Right lobe of liver (tissue), 6 donors: ENCODE data around the gene LINC01488. TPM values are rescaled to one million over a fixed set of nuclear protein-coding genes. Genes with fewer than 3 reads are reported as not detected.

Source experiments
- ATAC-seq, 4 donors: fragments of 200-7000 bp; cut with Tn5 transposase; one replicate each; pipeline ENCODE4 v1.9.1; 2020; ENCODE audit warnings: mild to moderate bottlenecking in 4 of 4, moderate library complexity in 4 of 4
- DNase-seq, 3 donors: peaks; one replicate each; pipeline ENCODE4 v3.0.0-alpha.2; 2020
- H3K27ac ChIP-seq, 3 donors: fragments of 200-600 bp; one replicate each; pipeline ENCODE4 v1.8.0; 2022
- H3K27me3 ChIP-seq, 2 donors: fragments of 200-600 bp; one replicate each; pipeline ENCODE4 v1.8.0; 2022
- H3K36me3 ChIP-seq, 4 donors: fragments of 200-600 bp; sonication (generic) in 1 of 4; one replicate each; pipeline versions ENCODE4 v1.5.1 to v1.8.0; 2017 to 2022; ENCODE audit warnings: control low read depth in 1 of 4
- H3K4me1 ChIP-seq, 4 donors: fragments of 200-600 bp; sonication (generic) in 1 of 4; one replicate each; pipeline versions ENCODE4 v1.5.1 to v1.8.0; 2017 to 2022; ENCODE audit warnings: control low read depth in 1 of 4
- H3K4me3 ChIP-seq, 3 donors: fragments of 200-600 bp; one replicate each; pipeline ENCODE4 v1.8.0; 2022
- H3K9me3 ChIP-seq, 4 donors: fragments of 200-600 bp; sonication (generic) in 1 of 4; one replicate each; pipeline versions ENCODE4 v1.5.1 to v1.8.0; 2017 to 2022; ENCODE audit warnings: control low read depth in 1 of 4
- POLR2A ChIP-seq: fragments of 450-650 bp; IDR thresholded peaks from one replicate; pipeline ENCODE4 v1.6.1; 2017; ENCODE audit warnings: antibody characterized with exemption, mild to moderate bottlenecking
- WGBS: methylation state at CpG from one replicate; pipeline ENCODE4 v1.1.6; 2018; ENCODE audit warnings: low coverage, low lambda C conversion rate; ENCODE audit not compliant: insufficient coverage; ENCODE audit errors: missing lambda C conversion rate; 5-methylcytosine and 5-hydroxymethylcytosine counted together
- intact Hi-C, 2 donors: fragments of 100-400 bp; cut with DNase I; formaldehyde crosslinking; loops; one replicate each; pipeline versions ENCODE4 v1.11.2 to v1.14.1; 2022
- total RNA-seq, 6 experiments: library from RNA; depleted of rRNA in 2 of 6; stranded (reverse); fragments of >200 nt in 2 of 6; fragmentation: NEBNext Ultra II Directional in 3 of 6; extraction: Animal tissue kit (Norgen Biotek cat#: 25700) in 3 of 6; gene quantifications; one replicate each; pipeline versions ENCODE4 v1.1.0 to v1.2.4, GENCODE V29; 2016 to 2023
- TF ChIP-seq, protein P1 (sequence below), 4 donors: fragments of 200-600 bp in 3 of 4; fragments of 450-650 bp in 1 of 4; IDR thresholded peaks; one replicate each; pipeline versions ENCODE4 v1.5.1 to v1.8.0; 2016 to 2022; ENCODE audit warnings: antibody characterized with exemption in 4 of 4, mild to moderate bottlenecking in 2 of 4
- donor health status: DM: no; HTN: yes; CAD: no.
- donor health status: DM: no; HTN: no; CAD: no.
- donor health status: DM: no; HTN: no; CAD: no.
- donor health status: DM: no; HTN: yes; CAD: no.
- donor health status: DM: no; HTN: yes; CAD: no.

LINC01488 gene
- total RNA-seq, 6 experiments from 2014 or later = 0.63 to 22.9 (median 1.1) TPM; not detected in 1

- ATAC-seq (no peak), DNase-seq (peak in 2 of 3 donors; percentile 11 to 36)
- intact Hi-C loops = no loop called here
- H3K9me3 ChIP-seq = no peaks in the 10 kb centered on the region
- H3K4me3 ChIP-seq = no peak overlapping the region
- H3K27me3 ChIP-seq = no peaks in the 10 kb centered on the region
- no peaks in the 10 kb centered on the region for H3K36me3 ChIP-seq
- WGBS = 66% methylated on average over 7 of the region's 25 CpGs
- H3K27ac ChIP-seq = no peak overlapping the region
- peaks cover 0 to 18% (median 0%) of the 10 kb centered on the region in 4 donors for H3K4me1 ChIP-seq
- TF ChIP-seq POLR2A = no peak
- TF ChIP-seq, protein P1, sequence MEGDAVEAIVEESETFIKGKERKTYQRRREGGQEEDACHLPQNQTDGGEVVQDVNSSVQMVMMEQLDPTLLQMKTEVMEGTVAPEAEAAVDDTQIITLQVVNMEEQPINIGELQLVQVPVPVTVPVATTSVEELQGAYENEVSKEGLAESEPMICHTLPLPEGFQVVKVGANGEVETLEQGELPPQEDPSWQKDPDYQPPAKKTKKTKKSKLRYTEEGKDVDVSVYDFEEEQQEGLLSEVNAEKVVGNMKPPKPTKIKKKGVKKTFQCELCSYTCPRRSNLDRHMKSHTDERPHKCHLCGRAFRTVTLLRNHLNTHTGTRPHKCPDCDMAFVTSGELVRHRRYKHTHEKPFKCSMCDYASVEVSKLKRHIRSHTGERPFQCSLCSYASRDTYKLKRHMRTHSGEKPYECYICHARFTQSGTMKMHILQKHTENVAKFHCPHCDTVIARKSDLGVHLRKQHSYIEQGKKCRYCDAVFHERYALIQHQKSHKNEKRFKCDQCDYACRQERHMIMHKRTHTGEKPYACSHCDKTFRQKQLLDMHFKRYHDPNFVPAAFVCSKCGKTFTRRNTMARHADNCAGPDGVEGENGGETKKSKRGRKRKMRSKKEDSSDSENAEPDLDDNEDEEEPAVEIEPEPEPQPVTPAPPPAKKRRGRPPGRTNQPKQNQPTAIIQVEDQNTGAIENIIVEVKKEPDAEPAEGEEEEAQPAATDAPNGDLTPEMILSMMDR (IDR thresholded peaks at IDR 0.05) = no peak
These were observed 2.4 kb downstream of the LINC01488 start for GRCh38 chr11:69483691-69484426.

DNA sequence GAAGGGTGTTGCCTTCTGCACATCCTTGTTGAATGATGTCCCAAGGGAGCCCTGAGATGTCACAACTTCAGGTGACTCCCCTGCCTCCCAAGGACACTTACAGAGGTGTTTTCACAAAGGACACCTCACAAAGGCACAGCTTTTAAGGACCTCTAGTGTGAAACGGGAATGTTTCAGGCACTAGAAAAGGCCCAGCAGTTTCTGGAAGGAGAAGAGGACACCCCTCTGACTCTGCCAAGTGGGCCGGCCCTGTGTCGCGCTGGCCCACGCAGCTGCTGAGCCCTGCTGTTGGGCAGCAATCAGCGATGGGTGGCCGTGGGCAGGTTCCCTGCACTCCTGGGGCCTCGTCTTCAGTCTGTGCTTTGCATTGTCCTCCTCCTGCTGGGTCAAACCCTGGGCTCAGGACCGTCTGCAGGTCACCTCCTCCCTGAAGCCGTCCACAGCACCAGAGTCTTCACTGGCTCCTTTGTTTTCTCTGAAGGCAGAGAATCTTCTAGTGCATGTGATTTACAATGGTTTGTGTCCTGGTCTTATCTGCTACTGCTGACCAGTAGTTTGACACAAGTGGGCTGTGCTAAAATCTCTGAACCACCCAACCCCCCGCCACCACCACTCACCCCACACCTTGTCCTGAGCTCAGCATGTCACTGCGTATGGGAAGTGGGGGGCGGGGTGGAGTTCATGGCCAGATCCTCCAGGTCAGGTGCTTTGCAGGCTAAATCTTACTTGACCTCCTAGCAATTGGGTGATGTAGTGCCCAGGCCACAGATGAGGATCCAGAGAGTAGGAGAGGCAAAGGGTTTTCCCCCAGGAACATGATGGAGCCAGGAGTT lies 3.2 kb downstream of the LINC01488 start:
- H3K4me1 ChIP-seq = peaks cover 0 to 17% (median 0%) of the 10 kb centered on the region in 4 donors
- WGBS = 60% methylated on average over 3 of the region's 13 CpGs
- TF ChIP-seq, protein P1 (IDR thresholded peaks at IDR 0.05) = no peak
- TF ChIP-seq POLR2A = no peak

DNA sequence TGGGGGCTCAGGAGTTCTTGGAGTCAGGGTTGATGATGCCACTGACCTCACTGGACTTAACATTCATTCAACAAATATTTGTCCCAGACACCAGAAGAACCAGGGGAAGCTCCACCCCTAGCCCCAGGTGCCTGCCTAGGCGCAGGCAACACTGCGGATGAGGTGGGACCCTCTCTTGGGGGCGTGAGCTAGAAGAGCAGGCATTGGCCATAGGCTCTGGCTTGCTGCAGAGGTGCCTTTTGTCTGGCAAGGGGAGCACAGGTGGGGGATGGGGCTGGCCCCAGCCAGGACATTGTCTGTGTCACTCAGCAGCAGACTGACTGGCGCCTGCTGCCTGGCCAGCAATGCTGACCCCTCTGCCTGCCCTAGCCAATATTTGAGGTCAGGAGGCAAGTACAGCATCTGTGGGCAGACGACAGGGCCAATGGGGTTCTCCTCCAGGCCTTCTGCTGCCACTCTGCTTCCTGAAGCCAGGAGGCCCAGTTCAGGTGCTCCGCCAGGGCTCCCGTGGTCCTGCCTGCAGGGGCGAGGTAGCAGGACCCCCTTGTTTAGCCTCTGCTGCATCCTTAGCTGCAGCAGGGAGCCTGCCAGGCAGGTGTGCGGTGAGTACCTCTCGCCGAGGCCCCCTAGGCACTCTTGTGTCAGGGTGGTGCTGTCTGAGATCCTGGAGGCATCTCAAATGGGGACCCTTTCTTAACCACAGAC lies 4.0 kb downstream of the LINC01488 start:
- TF ChIP-seq, protein P1 (IDR thresholded peaks at IDR 0.05) = no peak
- no peak for TF ChIP-seq POLR2A
- H3K27me3 ChIP-seq = no peaks in the 10 kb centered on the region
- ATAC-seq (peak; percentile 75 to 86 (median 81)), DNase-seq (peak; percentile 65 to 82 (median 66))
- H3K9me3 ChIP-seq = no peaks in the 10 kb centered on the region
- no peaks in the 10 kb centered on the region for H3K36me3 ChIP-seq
- peaks cover 0 to 9% (median 0%) of the 10 kb centered on the region in 4 donors for H3K4me1 ChIP-seq
- no peak overlapping the region for H3K4me3 ChIP-seq
- intact Hi-C loops = no loop called here
- WGBS = 20% methylated on average over 2 of the region's 11 CpGs
- no peak overlapping the region for H3K27ac ChIP-seq

More for the DNA sequence above, 3.2 kb downstream of the LINC01488 start:
- no peaks in the 10 kb centered on the region for H3K27me3 ChIP-seq
- no peaks in the 10 kb centered on the region for H3K9me3 ChIP-seq
- DNase-seq (peak in 2 of 3 donors; percentile 35 to 43), ATAC-seq (peak in 3 of 4 donors; percentile 12 to 16 (median 14))
- H3K27ac ChIP-seq = no peak overlapping the region
- intact Hi-C loops = no loop called here
- no peaks in the 10 kb centered on the region for H3K36me3 ChIP-seq
- no peak overlapping the region for H3K4me3 ChIP-seq

DNA sequence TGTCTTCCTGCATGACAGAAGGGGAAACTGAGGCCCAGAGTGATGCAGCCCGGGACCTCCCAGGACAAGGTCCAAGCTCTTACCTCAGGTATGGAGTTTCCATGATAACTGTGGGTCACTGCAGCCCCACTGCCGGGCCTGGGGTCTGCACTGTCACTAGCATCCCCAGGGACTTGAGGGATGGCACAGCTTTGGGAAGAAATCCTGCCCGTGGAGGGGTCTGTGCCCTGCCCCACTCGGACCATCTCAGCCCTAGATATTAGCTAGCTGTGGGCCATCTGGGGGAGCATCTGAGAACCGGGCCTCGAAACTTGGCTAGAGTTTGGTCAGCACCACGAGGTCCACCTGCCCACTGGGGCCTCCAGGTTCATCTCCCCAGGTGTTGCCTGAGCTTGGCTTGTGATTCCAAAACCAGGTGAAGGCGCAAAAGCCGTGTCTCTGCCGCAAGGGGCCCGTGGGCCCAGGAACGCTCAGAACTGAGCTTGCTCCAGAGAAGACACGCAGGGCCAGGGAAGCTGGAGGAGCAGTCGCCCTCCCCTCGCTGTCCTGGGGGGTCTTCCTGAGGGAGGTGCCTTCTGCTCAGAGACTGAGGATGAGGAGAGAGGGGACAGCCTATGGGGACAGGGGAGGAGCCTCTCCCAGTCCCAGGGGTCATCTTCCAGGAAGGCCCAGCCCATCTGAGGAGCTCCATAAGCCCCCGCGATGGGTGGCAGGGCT lies 4.8 kb downstream of the LINC01488 start:
- H3K36me3 ChIP-seq = no peaks in the 10 kb centered on the region
- no peak for TF ChIP-seq POLR2A
- TF ChIP-seq, protein P1 (IDR thresholded peaks at IDR 0.05) = no peak
- H3K9me3 ChIP-seq = no peaks in the 10 kb centered on the region
- H3K4me1 ChIP-seq = peaks cover 0 to 8% (median 0%) of the 10 kb centered on the region in 4 donors
- no peaks in the 10 kb centered on the region for H3K27me3 ChIP-seq
- DNase-seq = peak in 1 of 3 donors; percentile 45
- no peak overlapping the region for H3K27ac ChIP-seq
- WGBS = no CpG with 5 or more reads among the region's 17 CpGs
- H3K4me3 ChIP-seq = no peak overlapping the region
- ATAC-seq = no peak
- intact Hi-C loops = no loop called here
